Astrocyte of the spinal cord (primary cell): Measurements from ENCODE around the gene MRPS12.

ENCODE experiments used
- DNase-seq: peaks from one replicate; pipeline ENCODE4 v3.0.0; 2011; ENCODE audit warnings: low read depth, low spot score
- H3K4me3 ChIP-seq: 2 replicates; pipeline ENCODE4 v1.5.1; 2011; ENCODE audit warnings: low read depth, mild to moderate bottlenecking, low read length, moderate library complexity
- CTCF ChIP-seq: IDR thresholded peaks from 2 replicates; pipeline ENCODE4 v1.5.1; 2012; ENCODE audit warnings: low read depth, mild to moderate bottlenecking, low read length, inconsistent platforms
- in situ Hi-C: cut with HindIII; loops from 2 replicates; pipeline ENCODE4 v1.10.0; 2017; ENCODE audit warnings: low sequenced_read_pairs

MRPS12 gene

GRCh38 chr19:38908911-38909310, 21.8 kb upstream of the MRPS12 start:
- H3K4me3 ChIP-seq, result no peak overlapping the region
- in situ Hi-C loops, result no loop called here
- no peak for TF ChIP-seq CTCF
- DNase-seq, result no peak

- in situ Hi-C loops, result no loop called here
- H3K4me3 ChIP-seq, result no peak overlapping the region
- no peak for TF ChIP-seq CTCF
- no peak for DNase-seq
Observed at GRCh38 chr19:38910488-38910887, 20.3 kb upstream of the MRPS12 start.

GRCh38 chr19:38911388-38912001, 19.2 kb upstream of the MRPS12 start:
- no peak for DNase-seq
- no peak overlapping the region for H3K4me3 ChIP-seq
- in situ Hi-C loops, result no loop called here
- no peak for TF ChIP-seq CTCF

- H3K4me3 ChIP-seq, result no peak overlapping the region
- no peak for TF ChIP-seq CTCF
Observed at GRCh38 chr19:38912600-38913514, 17.9 kb upstream of the MRPS12 start.

GRCh38 chr19:38913958-38914357, 16.8 kb upstream of the MRPS12 start:
- no peak overlapping the region for H3K4me3 ChIP-seq
- in situ Hi-C loops, result no loop called here
- TF ChIP-seq CTCF, result no peak
- no peak for DNase-seq

More at GRCh38 chr19:38912600-38913514, 17.9 kb upstream of the MRPS12 start:
- no peak for DNase-seq
- in situ Hi-C loops, result no loop called here

GRCh38 chr19:38915329-38916321, 15.1 kb upstream of the MRPS12 start:
- TF ChIP-seq CTCF, result no peak
- DNase-seq, result no peak
- H3K4me3 ChIP-seq, result no peak overlapping the region
- in situ Hi-C loops, result no loop called here
